HepG2 (cell line): ENCODE results near the gene IQSEC1. TPM values are rescaled to one million over a fixed set of nuclear protein-coding genes. Genes with fewer than 3 reads are reported as not detected.

Experiments used
- EP300 ChIP-seq, 3 experiments: sonication (generic) in 1 of 3; formaldehyde crosslinking in 1 of 3; IDR thresholded peaks; 2 replicates each; pipeline versions ENCODE4 v1.5.1 to v1.6.1; 2011 to 2020; ENCODE audit warnings: low read depth in 2 of 3, low read length in 2 of 3, borderline replicate concordance in 1 of 3, improper control_type of control experiment in 1 of 3, mild to moderate bottlenecking in 1 of 3, missing genetic modification reagents in 1 of 3, moderate library complexity in 1 of 3
- KLF9 ChIP-seq: IDR thresholded peaks from 2 replicates; pipeline ENCODE4 v1.6.1; 2016; ENCODE audit warnings: low read depth
- MAFK ChIP-seq, 2 experiments: IDR thresholded peaks in 1 of 2; conservative IDR thresholded peaks in 1 of 2; 2 replicates each; pipeline ENCODE4 v1.6.1; 2011; ENCODE audit warnings: improper control_type of control experiment in 2 of 2, low read length in 2 of 2
- NFE2L1 ChIP-seq: sonication (generic); formaldehyde crosslinking; IDR thresholded peaks from 2 replicates; pipeline ENCODE4 v1.4.0; 2020; ENCODE audit warnings: missing genetic modification reagents, mild to moderate bottlenecking, borderline replicate concordance
- ZNF121 ChIP-seq: sonication (generic); formaldehyde crosslinking; IDR thresholded peaks from 2 replicates; pipeline ENCODE4 v1.5.0; 2020; ENCODE audit warnings: mild to moderate bottlenecking, missing genetic modification reagents
- ZNF318 ChIP-seq: sonication (generic); formaldehyde crosslinking; IDR thresholded peaks from 2 replicates; pipeline ENCODE4 v1.4.0; 2020; ENCODE audit warnings: mild to moderate bottlenecking, missing genetic modification reagents
- polyA plus RNA-seq, 8 experiments: library from polyadenylated mRNA; depleted of rRNA in 3 of 8; stranded (reverse) in 7 of 8; unstranded in 1 of 8; fragments of >200 nt; fragmentation: Illumina TruSeq in 4 of 8; extraction: Trizol in 4 of 8; gene quantifications; 2 replicates each; pipeline versions ENCODE4 v1.2.1 to v1.2.3, GENCODE V29; 2011 to 2016; ENCODE audit warnings: low read depth in 4 of 8, missing spikeins in 1 of 8, mixed read lengths in 1 of 8; ENCODE audit not compliant: insufficient read depth in 1 of 8
- total RNA-seq, 5 experiments: library from RNA; depleted of rRNA; stranded (reverse); fragments of >200 nt; fragmentation: Illumina TruSeq; extraction: Trizol; gene quantifications; 2 replicates each; pipeline ENCODE4 v1.2.3, GENCODE V29; 2016; ENCODE audit warnings: low read depth in 1 of 5
- TF ChIP-seq, protein P1 (sequence below): sonication (generic); formaldehyde crosslinking; IDR thresholded peaks from 2 replicates; pipeline ENCODE4 v1.4.0; 2020; ENCODE audit warnings: mild to moderate bottlenecking, missing genetic modification reagents
- TF ChIP-seq, protein P2 (sequence below): sonication (generic); formaldehyde crosslinking; IDR thresholded peaks from 2 replicates; pipeline ENCODE4 v1.5.0; 2020; ENCODE audit warnings: mild to moderate bottlenecking, missing genetic modification reagents, borderline replicate concordance
- TF ChIP-seq, protein P3 (sequence below): sonication (generic); formaldehyde crosslinking; IDR thresholded peaks from 2 replicates; pipeline ENCODE4 v1.4.0; 2020; ENCODE audit warnings: missing genetic modification reagents

The IQSEC1 gene
- total and polyA plus RNA-seq, 2 of the 13 experiments (the other 11 are each of a cell fraction or from before 2014, with no cell fraction given): 17.4 to 20.2 TPM

DNA sequence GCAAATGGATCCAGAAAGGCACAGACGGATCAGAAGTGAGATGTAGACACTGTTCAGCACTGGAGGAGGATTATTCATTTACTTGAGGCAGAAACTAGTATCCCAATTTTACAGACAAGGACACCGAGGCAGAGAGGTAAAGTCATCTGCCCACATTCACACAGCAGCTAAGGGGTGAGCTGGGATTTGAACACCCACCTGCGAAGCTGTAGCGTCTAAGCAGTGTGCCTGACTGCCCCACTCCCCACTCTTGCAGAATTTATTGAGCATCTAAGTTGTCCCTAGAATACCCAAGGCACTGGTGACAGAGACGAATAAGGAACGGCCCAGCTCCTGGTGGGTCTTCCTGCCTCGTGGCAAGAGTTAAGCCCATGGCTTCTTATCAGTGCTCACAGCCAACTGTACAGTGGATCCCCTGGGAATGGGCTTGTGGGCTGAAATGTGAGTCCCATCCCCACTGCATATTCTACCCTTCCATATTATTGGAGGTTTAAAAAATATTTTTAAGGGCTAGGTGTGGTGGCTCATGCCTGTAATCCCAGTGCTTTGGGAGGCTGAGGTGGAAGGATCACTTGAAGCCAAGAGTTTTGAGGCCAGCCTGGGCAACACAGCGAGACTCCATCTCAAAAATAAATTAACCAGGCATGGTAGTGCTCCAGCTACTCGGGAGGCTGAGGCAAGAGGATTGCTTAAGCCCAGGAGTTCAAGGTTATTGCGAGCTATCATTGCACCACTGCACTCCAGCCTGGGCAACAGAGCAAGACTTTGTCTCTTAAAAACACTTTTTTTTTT, 77.6 kb downstream of the IQSEC1 start (continued):
- TF ChIP-seq EP300 (IDR thresholded peaks at IDR 0.05; ENCODE audit: low read depth in 2 of 2, low read length in 2 of 2) (0 out of 4 replicates have a peak, but pooled peaks of 1 of the 2 experiments have one; percentile 24), EP300 (CRISPR knock-in tag; IDR thresholded peaks at IDR 0.05; ENCODE audit: borderline replicate concordance) (peak; percentile 29; the same call in 1 of the 2 replicates), ZNF121 (CRISPR knock-in tag) (peak; percentile 99), ZNF318 (CRISPR knock-in tag) (0 out of 2 replicates have a peak, but pooled peaks have one; percentile 49), KLF9 (CRISPR knock-in tag) (no peak), MAFK (conservative IDR thresholded peaks at IDR 0.05 in 1 of 2, IDR thresholded peaks at IDR 0.05 in 1 of 2; ENCODE audit: low read length in 2 of 2) (no peak), NFE2L1 (no peak)
- TF ChIP-seq, protein P1, sequence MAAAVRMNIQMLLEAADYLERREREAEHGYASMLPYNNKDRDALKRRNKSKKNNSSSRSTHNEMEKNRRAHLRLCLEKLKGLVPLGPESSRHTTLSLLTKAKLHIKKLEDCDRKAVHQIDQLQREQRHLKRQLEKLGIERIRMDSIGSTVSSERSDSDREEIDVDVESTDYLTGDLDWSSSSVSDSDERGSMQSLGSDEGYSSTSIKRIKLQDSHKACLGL: no peak
- TF ChIP-seq, protein P2, sequence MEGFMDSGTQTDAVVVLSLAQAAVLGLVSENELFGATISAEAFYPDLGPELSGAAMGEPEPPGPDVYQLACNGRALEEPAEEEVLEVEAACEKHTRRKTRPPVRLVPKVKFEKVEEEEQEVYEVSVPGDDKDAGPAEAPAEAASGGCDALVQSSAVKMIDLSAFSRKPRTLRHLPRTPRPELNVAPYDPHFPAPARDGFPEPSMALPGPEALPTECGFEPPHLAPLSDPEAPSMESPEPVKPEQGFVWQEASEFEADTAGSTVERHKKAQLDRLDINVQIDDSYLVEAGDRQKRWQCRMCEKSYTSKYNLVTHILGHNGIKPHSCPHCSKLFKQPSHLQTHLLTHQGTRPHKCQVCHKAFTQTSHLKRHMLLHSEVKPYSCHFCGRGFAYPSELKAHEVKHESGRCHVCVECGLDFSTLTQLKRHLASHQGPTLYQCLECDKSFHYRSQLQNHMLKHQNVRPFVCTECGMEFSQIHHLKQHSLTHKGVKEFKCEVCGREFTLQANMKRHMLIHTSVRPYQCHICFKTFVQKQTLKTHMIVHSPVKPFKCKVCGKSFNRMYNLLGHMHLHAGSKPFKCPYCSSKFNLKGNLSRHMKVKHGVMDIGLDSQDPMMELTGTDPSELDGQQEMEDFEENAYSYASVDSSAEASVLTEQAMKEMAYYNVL (CRISPR knock-in tag): no peak
- TF ChIP-seq, protein P3, sequence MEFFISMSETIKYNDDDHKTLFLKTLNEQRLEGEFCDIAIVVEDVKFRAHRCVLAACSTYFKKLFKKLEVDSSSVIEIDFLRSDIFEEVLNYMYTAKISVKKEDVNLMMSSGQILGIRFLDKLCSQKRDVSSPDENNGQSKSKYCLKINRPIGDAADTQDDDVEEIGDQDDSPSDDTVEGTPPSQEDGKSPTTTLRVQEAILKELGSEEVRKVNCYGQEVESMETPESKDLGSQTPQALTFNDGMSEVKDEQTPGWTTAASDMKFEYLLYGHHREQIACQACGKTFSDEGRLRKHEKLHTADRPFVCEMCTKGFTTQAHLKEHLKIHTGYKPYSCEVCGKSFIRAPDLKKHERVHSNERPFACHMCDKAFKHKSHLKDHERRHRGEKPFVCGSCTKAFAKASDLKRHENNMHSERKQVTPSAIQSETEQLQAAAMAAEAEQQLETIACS (CRISPR knock-in tag): no peak
